Measurements from ENCODE around the gene IL1RAP. TPM values are rescaled to one million over a fixed set of nuclear protein-coding genes. Genes with fewer than 3 reads are reported as not detected.

IL1RAP gene
- total RNA-seq, 2 donors from 2014 or later, result 10.2 to 17.2 TPM

- DNase-seq (ENCODE audit: low spot score), result no peak
Observed at GRCh38 chr3:190684776-190685175, 170.9 kb downstream of the IL1RAP start.

GRCh38 chr3:190686011-190686410 is 172.1 kb downstream of the IL1RAP start:
- DNase-seq (ENCODE audit: low spot score), result no peak

More at GRCh38 chr3:190684776-190685175, 170.9 kb downstream of the IL1RAP start:
- intact Hi-C loops (cut with DNase I), result no loop called here

DNA sequence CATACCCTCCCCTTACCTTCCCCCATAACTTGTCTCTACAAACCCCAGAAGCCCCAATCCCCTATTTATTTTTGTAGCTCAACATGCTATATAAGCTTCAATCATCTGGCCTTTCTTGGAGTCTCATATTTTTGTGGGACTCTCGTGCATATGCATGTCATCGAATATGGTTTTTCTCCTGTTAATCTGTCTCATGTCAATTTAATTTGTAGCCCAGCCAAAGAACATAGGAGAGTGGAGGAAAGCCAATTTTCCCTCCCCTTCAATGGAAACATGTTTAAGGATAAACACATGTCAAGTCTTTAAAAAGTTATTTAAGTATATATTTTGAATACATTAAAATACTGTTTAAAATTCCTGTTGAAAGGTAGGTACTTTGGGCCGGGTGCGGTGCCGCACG is 176.4 kb downstream of the IL1RAP start:
- no peak for DNase-seq (ENCODE audit: low spot score)
- intact Hi-C loops (cut with DNase I), result no loop called here

More at GRCh38 chr3:190686011-190686410, 172.1 kb downstream of the IL1RAP start:
- intact Hi-C loops (cut with DNase I), result no loop called here

DNA sequence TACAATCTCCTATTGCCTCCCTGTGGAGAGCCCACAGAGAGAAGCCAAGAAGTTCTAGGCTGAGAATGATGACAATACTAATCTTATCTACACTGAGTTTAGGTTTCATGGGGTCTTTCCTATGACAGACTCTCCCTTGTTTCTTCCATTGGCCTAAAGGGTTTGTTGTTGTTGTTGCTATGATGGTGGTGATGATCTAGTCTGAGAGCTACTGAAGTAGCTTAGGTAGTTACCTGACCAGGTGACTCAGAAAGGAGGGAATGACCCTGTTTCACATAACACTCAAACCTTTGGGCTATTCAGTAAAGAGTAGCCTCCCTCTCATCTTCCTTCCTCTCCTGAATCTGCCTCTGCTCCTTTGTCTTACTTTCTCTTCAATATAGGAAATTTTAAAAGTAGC is 178.4 kb downstream of the IL1RAP start:
- intact Hi-C loops (cut with DNase I), result no loop called here
- no peak for DNase-seq (ENCODE audit: low spot score)

DNA sequence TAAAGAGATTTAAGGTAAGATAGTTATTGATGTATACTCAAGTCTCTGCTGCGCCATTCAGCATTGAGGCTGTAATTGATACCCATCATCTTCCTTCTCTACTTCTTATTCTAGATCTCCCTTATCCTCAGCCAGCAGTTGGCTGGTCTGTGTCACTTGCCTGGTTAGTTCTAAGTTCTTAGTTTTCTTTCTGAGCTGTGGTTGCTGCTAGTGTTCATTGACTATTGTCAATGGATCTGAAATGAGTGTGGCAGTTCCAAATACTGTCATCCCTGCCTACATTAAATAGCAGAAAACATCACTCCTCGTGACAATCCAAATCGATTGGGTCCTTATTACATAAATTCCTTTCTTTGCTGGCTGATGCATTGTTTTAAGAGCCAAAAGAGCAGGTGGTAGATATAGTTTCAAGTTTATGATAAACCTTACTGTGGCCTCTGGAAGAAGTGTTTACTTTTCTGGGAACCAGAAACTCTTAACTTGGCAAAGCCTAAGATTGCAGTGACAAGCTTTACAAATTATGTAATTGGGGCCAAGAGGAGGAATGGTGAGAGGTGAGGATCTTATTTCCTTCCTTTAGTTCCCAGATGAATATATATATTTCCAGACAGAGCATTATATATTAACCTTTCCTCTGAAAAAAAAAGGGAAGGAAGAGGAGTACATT is 180.6 kb downstream of the IL1RAP start:
- DNase-seq (ENCODE audit: low spot score), result no peak
- intact Hi-C loops (cut with DNase I), result no loop called here

DNA sequence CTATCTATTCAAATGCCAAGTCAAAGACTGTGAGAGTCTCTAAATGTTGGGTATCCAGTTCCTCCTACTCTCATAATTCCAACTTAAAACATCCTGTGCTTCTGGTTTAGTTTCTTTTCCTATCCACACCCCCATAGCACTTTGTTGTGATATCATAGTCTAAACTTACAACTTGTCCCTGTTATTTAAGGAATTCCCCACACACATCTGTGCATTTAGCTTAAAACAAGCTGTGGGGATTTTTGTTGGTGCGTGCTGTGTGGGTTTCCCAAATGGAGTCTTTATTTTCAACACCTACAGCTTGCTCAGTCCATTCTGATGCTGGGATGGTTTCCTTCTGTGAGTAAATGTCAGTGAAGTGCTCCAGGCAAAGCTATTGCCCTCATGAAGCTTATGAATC is 181.3 kb downstream of the IL1RAP start:
- DNase-seq (ENCODE audit: low spot score), result no peak
- intact Hi-C loops (cut with DNase I), result no loop called here

DNA sequence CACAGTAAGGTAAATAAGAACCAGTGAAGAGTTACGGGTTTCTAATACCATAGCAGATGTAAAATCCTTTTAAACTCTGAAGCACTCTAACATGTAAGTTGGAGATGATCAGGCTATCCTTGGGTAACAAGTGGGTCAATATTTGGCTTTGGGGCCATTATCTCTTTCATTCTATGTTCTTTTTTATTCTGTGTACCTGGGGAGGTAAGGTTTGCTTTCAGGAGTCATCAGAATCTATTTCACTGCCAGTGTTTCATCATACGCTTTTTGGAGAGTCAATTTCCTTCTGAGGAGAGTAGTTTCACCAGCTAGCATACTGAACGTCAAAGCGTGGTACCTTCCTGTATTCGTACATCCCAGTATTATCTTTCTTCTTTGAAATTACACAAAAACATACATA is 182.1 kb downstream of the IL1RAP start:
- no peak for DNase-seq (ENCODE audit: low spot score)
- intact Hi-C loops (cut with DNase I), result no loop called here

DNA sequence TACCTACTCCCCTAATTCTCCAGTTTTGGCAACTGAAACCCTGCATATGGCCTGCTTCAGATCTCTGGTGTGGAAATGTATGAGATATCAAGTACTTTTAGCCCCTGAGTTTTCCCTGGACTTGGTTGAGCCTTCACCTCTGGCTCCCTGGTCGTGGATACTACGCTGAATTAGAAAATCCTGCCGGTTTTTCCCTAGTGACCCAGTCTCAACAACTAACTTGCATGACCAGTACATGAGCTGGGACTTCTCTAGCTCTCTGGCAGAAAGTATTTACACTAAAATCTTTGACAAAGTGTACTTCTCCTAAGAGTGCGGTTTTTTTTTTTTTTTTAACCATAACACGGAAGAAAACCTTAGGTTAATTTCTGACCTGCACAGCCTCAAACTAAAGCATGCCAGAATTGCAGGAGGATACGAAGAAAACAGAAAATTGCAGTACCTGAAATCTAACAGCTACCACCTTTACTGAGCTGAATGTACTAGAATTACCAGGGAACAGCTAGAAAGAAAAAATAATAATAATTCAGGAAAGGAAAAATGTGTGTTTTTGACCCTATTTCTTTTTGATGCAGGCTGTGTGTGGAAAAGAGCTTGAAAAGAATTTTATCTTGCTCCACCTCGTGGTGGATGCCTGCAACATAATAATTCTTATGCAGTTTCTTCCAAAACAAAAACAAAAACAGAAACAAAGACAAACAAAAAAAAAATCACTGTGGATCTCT is 183.1 kb downstream of the IL1RAP start:
- intact Hi-C loops (cut with DNase I), result no loop called here
- no peak for DNase-seq (ENCODE audit: low spot score)

DNA sequence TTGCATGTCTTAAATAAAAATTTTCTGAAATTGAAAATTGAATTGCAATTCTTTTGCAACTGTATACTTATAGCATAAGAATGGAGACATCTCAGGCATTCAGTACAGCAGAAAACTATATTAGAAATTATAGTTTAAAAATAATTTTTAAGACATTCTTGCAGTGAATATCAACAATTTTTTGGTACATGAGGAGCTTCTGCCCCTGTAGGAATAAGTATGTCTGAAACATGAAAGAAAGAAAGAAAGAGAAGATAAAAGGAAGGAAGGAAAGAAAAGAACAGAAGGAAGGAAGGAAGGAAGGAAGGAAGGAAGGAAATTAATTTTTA is 183.6 kb downstream of the IL1RAP start:
- intact Hi-C loops (cut with DNase I), result no loop called here
- no peak for DNase-seq (ENCODE audit: low spot score)

GRCh38 chr3:190697901-190698300 is 184.0 kb downstream of the IL1RAP start:
- intact Hi-C loops (cut with DNase I), result no loop called here
- DNase-seq (ENCODE audit: low spot score), result no peak

GRCh38 chr3:190699776-190700175 is 185.9 kb downstream of the IL1RAP start:
- intact Hi-C loops (cut with DNase I), result no loop called here

GRCh38 chr3:190701096-190701532 is 187.2 kb downstream of the IL1RAP start:
- intact Hi-C loops (cut with DNase I), result no loop called here

More at GRCh38 chr3:190699776-190700175, 185.9 kb downstream of the IL1RAP start:
- no peak for DNase-seq (ENCODE audit: low spot score)

GRCh38 chr3:190706582-190706981 is 192.7 kb downstream of the IL1RAP start:
- DNase-seq (ENCODE audit: low spot score), result no peak
- intact Hi-C loops (cut with DNase I), result no loop called here

More at GRCh38 chr3:190701096-190701532, 187.2 kb downstream of the IL1RAP start:
- DNase-seq (ENCODE audit: low spot score), result no peak

Other genes starting within 250 kb of the IL1RAP start
- 1 to 10 TPM in 1 of 2 donors, under 1 TPM in 1; 0.46 to 1.1 TPM for gene CLDN1, start 191.6 kb upstream of the IL1RAP start, total RNA-seq
- not detected for gene CLDN16, start 125.9 kb upstream of the IL1RAP start, total RNA-seq
- gene TMEM207, start 64.2 kb upstream of the IL1RAP start, total RNA-seq, result not detected